Spleen (tissue), 7 donors: Measurements from ENCODE around the gene SNX1.

Experiments used
- CTCF ChIP-seq, 11 experiments: fragments of 200-600 bp in 7 of 11; fragments of 450-650 bp in 4 of 11; sonication (generic) in 4 of 11; IDR thresholded peaks in 8 of 11; conservative IDR thresholded peaks in 3 of 11; 1 replicate in 7 of 11; 2 replicates in 4 of 11; pipeline versions ENCODE4 v1.4.0 to v1.8.0; 2016 to 2021; ENCODE audit warnings: antibody characterized with exemption in 11 of 11, inconsistent platforms in 4 of 11, mild to moderate bottlenecking in 1 of 11
- POLR2A ChIP-seq, 3 donors: fragments of 450-650 bp; IDR thresholded peaks; one replicate each; pipeline ENCODE4 v1.5.1; 2017; ENCODE audit warnings: antibody characterized with exemption in 3 of 3, mild to moderate bottlenecking in 1 of 3
- POLR2AphosphoS5 ChIP-seq, 3 donors: sonication (generic); formaldehyde crosslinking; IDR thresholded peaks; one replicate each; pipeline ENCODE4 v1.5.1; 2017; ENCODE audit warnings: antibody characterized with exemption in 3 of 3
- donor health status: DM: no; HTN: no; CAD: no; lungs with moderate emphysema.
- donor health status: DM: no; HTN: no; CAD: no.
- donor health status: DM: no; HTN: no; CAD: no.

DNA sequence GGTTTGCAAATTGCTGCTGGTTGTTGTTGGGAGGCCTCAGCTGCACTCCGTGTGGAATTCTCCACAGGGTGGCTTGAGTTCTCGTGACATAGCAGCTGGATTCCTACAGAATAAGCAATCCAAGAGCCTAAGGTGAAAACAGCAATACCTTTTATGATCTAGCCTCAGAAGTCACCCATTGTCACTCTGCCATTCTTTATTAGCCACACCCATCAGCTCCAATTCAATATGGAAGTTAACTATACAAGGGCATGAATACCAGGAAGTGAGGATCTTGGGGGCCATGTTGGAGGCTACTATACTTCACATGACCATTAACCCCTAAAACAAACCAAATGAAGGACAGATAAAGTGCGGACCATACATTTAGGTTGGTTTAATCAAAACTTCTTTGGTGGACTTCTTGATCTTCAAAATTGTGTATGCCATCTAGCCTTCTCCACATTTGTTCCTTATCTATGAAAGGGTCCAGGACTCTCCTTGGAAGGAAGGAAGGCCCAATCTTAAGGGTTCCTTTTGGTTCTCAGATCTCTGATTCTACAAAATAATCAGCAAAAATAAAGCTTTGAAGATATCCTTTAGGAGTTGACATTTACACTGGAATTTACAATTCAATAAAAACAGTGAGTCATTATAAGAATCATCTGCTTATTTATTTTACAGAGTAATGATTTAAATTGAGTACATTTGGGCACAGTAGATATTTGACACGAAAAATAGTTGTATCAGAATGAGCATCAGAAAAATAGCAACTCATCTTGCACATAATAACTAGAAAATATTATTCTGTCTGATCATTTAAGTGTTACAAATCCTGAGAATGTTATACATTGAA lies 23.6 kb upstream of the SNX1 start:
- TF ChIP-seq CTCF (IDR thresholded peaks at IDR 0.05 in 8 of 11, conservative IDR thresholded peaks at IDR 0.05 in 3 of 11) (no peak), POLR2A (IDR thresholded peaks at IDR 0.05) (no peak), POLR2AphosphoS5 (IDR thresholded peaks at IDR 0.05) (no peak)
